ENCODE results near the gene STIM2. TPM values are rescaled to one million over a fixed set of nuclear protein-coding genes. Genes with fewer than 3 reads are reported as not detected.

STIM2 gene
- total RNA-seq, 1 donor from 2014 or later = 21.9 TPM

- DNase-seq = no peak
Observed at GRCh38 chr4:26907731-26908599, 47.3 kb downstream of the STIM2 start.

- no peak for DNase-seq
Observed at GRCh38 chr4:26909369-26909768, 48.7 kb downstream of the STIM2 start.

GRCh38 chr4:26911254-26911653 is 50.6 kb downstream of the STIM2 start:
- no peak for DNase-seq

GRCh38 chr4:26912069-26912468 is 51.4 kb downstream of the STIM2 start:
- DNase-seq = no peak

- no peak for DNase-seq
Observed at GRCh38 chr4:26912810-26913209, 52.2 kb downstream of the STIM2 start.

- DNase-seq = no peak
Observed at GRCh38 chr4:26916195-26916594, 55.6 kb downstream of the STIM2 start.

GRCh38 chr4:26930964-26931363 is 70.3 kb downstream of the STIM2 start:
- DNase-seq = no peak

- no peak for DNase-seq
Observed at GRCh38 chr4:26931451-26931850, 70.8 kb downstream of the STIM2 start.

GRCh38 chr4:26931966-26932365 is 71.3 kb downstream of the STIM2 start:
- DNase-seq = no peak

- no peak for DNase-seq
Observed at GRCh38 chr4:26935397-26935796, 74.8 kb downstream of the STIM2 start.

- no peak for DNase-seq
Observed at GRCh38 chr4:26936284-26937065, 75.8 kb downstream of the STIM2 start.

- DNase-seq = no peak
Observed at GRCh38 chr4:26937139-26937538, 76.5 kb downstream of the STIM2 start.

- DNase-seq = no peak
Observed at GRCh38 chr4:26937567-26937966, 76.9 kb downstream of the STIM2 start.

- DNase-seq = no peak
Observed at GRCh38 chr4:26938516-26938915, 77.9 kb downstream of the STIM2 start.

- no peak for DNase-seq
Observed at GRCh38 chr4:26941951-26942350, 81.3 kb downstream of the STIM2 start.

GRCh38 chr4:26942871-26943270 is 82.2 kb downstream of the STIM2 start:
- no peak for DNase-seq

- no peak for DNase-seq
Observed at GRCh38 chr4:26943391-26943790, 82.8 kb downstream of the STIM2 start.

GRCh38 chr4:26945794-26946193 is 85.2 kb downstream of the STIM2 start:
- no peak for DNase-seq

- no peak for DNase-seq
Observed at GRCh38 chr4:26947318-26947717, 86.7 kb downstream of the STIM2 start.

- no peak for DNase-seq
Observed at GRCh38 chr4:26950446-26950845, 89.8 kb downstream of the STIM2 start.

- DNase-seq = no peak
Observed at GRCh38 chr4:26952891-26953290, 92.2 kb downstream of the STIM2 start.

- DNase-seq = no peak
Observed at GRCh38 chr4:26953366-26953765, 92.7 kb downstream of the STIM2 start.

GRCh38 chr4:26953770-26954423 is 93.3 kb downstream of the STIM2 start:
- no peak for DNase-seq

All from skin of body (tissue), 2 donors.